ENCODE results near the gene MAT2B.
A peak's percentile ranks its signal among the peaks of the same experiment; 100 is the strongest.

The MAT2B gene

DNA sequence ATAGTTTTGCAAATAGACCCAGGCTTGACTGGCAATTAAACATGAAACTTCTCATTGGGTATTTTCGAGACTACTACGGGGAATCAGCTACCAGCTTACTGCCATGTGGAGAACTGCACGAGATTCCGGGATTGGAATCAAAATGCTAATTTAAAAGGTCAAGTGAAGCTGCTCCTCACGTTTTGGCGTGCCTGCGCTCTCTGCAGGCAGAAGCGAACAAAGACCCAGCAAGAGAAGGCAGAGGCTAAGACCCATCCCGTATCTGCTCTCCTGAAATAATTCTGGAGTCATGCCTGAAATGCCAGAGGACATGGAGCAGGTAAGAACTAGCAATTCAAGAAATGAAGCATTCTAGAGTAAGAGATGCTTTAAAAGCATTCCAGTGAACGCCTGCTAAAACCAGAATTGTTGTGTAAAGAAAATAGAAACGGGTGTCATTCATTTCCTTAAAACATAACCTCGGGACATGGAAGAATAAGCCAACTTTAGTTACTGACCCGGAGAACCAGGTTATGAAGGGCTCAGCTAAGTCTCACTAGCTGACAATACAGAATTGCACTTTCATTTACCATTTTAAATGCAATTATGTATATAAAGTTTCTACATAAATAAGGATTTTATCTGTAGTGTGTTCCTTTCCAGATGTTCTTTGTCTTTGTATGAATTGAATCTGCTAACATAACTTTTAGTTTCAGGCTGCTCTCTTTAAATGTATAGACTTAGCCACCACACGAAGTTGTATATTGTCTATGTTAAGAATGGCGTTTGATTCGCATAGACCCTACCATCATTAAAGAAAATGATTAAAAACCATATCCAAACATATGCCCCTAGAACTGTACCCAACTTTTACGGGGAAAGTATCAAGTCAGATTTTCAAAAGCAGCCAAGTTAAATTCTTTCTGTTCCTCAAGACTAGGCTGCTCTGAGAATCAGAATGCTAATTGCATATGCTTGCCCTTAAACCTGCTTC lies 2.0 kb upstream of the MAT2B start (continued):
- TF ChIP-seq BCL6B (tag by site-specific recombination; IDR thresholded peaks at IDR 0.05) (no peak), ZBTB8A (tag by site-specific recombination; IDR thresholded peaks at IDR 0.05) (no peak), ZNF146 (tag by site-specific recombination; IDR thresholded peaks at IDR 0.05) (no peak), ZNF677 (tag by site-specific recombination; IDR thresholded peaks at IDR 0.05) (no peak), PRDM1 (tag by site-specific recombination; IDR thresholded peaks at IDR 0.05) (no peak), INSM2 (tag by site-specific recombination; IDR thresholded peaks at IDR 0.05) (no peak), HOXD13 (CRISPR knock-in tag; IDR thresholded peaks at IDR 0.05; ENCODE audit: borderline replicate concordance) (no peak), ZNF311 (tag by site-specific recombination; IDR thresholded peaks at IDR 0.05; ENCODE audit: borderline replicate concordance) (no peak), GFI1B (tag by site-specific recombination; IDR thresholded peaks at IDR 0.05) (no peak), ZNF416 (tag by site-specific recombination; IDR thresholded peaks at IDR 0.05) (no peak), ZNF10 (tag by site-specific recombination; IDR thresholded peaks at IDR 0.05) (no peak), PBX3 (CRISPR knock-in tag; IDR thresholded peaks at IDR 0.05) (no peak), SP7 (tag by site-specific recombination; IDR thresholded peaks at IDR 0.05) (no peak; the same call in 1 of the 2 replicates), KLF9 (tag by site-specific recombination; IDR thresholded peaks at IDR 0.05; ENCODE audit: low read depth) (no peak), ZNF626 (tag by site-specific recombination; IDR thresholded peaks at IDR 0.05) (0 out of 2 replicates have a peak, but pooled peaks have one; percentile 9), ZNF140 (tag by site-specific recombination; IDR thresholded peaks at IDR 0.05) (no peak), ZNF133 (tag by site-specific recombination; IDR thresholded peaks at IDR 0.05) (no peak), ZNF488 (tag by site-specific recombination; IDR thresholded peaks at IDR 0.05) (no peak), ZFHX2 (tag by site-specific recombination; conservative IDR thresholded peaks at IDR 0.05) (no peak), ZNF274 (IDR thresholded peaks at IDR 0.05; ENCODE audit: low read length) (no peak), ZNF274 (tag by site-specific recombination; IDR thresholded peaks at IDR 0.05; ENCODE audit: borderline replicate concordance) (no peak), YY1 (tag by site-specific recombination; IDR thresholded peaks at IDR 0.05) (no peak), ZSCAN4 (tag by site-specific recombination; IDR thresholded peaks at IDR 0.05) (no peak)
- TF ChIP-seq, protein P1, sequence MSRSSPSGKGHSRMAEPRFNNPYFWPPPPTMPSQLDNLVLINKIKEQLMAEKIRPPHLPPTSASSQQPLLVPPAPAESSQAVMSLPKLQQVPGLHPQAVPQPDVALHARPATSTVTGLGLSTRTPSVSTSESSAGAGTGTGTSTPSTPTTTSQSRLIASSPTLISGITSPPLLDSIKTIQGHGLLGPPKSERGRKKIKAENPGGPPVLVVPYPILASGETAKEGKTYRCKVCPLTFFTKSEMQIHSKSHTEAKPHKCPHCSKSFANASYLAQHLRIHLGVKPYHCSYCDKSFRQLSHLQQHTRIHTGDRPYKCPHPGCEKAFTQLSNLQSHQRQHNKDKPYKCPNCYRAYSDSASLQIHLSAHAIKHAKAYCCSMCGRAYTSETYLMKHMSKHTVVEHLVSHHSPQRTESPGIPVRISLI (tag by site-specific recombination; IDR thresholded peaks at IDR 0.05) = no peak
- TF ChIP-seq, protein P2, sequence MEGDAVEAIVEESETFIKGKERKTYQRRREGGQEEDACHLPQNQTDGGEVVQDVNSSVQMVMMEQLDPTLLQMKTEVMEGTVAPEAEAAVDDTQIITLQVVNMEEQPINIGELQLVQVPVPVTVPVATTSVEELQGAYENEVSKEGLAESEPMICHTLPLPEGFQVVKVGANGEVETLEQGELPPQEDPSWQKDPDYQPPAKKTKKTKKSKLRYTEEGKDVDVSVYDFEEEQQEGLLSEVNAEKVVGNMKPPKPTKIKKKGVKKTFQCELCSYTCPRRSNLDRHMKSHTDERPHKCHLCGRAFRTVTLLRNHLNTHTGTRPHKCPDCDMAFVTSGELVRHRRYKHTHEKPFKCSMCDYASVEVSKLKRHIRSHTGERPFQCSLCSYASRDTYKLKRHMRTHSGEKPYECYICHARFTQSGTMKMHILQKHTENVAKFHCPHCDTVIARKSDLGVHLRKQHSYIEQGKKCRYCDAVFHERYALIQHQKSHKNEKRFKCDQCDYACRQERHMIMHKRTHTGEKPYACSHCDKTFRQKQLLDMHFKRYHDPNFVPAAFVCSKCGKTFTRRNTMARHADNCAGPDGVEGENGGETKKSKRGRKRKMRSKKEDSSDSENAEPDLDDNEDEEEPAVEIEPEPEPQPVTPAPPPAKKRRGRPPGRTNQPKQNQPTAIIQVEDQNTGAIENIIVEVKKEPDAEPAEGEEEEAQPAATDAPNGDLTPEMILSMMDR (tag by site-specific recombination; IDR thresholded peaks at IDR 0.05) = peak; percentile 49; the same call in 1 of the 2 replicates
- TF ChIP-seq, protein P3, sequence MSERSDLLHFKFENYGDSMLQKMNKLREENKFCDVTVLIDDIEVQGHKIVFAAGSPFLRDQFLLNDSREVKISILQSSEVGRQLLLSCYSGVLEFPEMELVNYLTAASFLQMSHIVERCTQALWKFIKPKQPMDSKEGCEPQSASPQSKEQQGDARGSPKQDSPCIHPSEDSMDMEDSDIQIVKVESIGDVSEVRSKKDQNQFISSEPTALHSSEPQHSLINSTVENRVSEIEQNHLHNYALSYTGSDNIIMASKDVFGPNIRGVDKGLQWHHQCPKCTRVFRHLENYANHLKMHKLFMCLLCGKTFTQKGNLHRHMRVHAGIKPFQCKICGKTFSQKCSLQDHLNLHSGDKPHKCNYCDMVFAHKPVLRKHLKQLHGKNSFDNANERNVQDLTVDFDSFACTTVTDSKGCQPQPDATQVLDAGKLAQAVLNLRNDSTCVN (tag by site-specific recombination; optimal IDR thresholded peaks at IDR 0.05) = peak; percentile 41
- TF ChIP-seq, protein P4, sequence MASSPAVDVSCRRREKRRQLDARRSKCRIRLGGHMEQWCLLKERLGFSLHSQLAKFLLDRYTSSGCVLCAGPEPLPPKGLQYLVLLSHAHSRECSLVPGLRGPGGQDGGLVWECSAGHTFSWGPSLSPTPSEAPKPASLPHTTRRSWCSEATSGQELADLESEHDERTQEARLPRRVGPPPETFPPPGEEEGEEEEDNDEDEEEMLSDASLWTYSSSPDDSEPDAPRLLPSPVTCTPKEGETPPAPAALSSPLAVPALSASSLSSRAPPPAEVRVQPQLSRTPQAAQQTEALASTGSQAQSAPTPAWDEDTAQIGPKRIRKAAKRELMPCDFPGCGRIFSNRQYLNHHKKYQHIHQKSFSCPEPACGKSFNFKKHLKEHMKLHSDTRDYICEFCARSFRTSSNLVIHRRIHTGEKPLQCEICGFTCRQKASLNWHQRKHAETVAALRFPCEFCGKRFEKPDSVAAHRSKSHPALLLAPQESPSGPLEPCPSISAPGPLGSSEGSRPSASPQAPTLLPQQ (tag by site-specific recombination; IDR thresholded peaks at IDR 0.05) = peak; percentile 76
